Endodermal cell (in vitro differentiated cells): ENCODE results near the gene ZFYVE28. TPM values are rescaled to one million over a fixed set of nuclear protein-coding genes. Genes with fewer than 3 reads are reported as not detected.

ENCODE experiments used
- DNase-seq: peaks from one replicate; pipeline ENCODE4 v3.0.0-alpha.2; 2017
- H3K27ac ChIP-seq: 2 replicates; pipeline ENCODE4 v1.5.1; 2013; ENCODE audit warnings: mild to moderate bottlenecking, low read depth, low read length, moderate library complexity
- H3K27me3 ChIP-seq: 2 replicates; pipeline ENCODE4 v1.6.1; 2013; ENCODE audit warnings: mild to moderate bottlenecking, low read length, moderate library complexity; ENCODE audit not compliant: insufficient read depth, control insufficient read depth, poor library complexity, severe bottlenecking
- H3K36me3 ChIP-seq: 2 replicates; pipeline ENCODE4 v1.7.0; 2013; ENCODE audit warnings: mild to moderate bottlenecking, low read length, moderate library complexity; ENCODE audit not compliant: control insufficient read depth, insufficient read depth
- H3K4me1 ChIP-seq: one replicate; pipeline ENCODE4 v1.7.0; 2013; ENCODE audit warnings: low read length; ENCODE audit not compliant: control insufficient read depth, insufficient read depth
- H3K4me3 ChIP-seq: 2 replicates; pipeline ENCODE4 v1.5.1; 2013; ENCODE audit warnings: mild to moderate bottlenecking, low read length, moderate library complexity
- H3K9ac ChIP-seq: 2 replicates; pipeline ENCODE4 v1.6.1; 2013; ENCODE audit warnings: mild to moderate bottlenecking, low read length, moderate library complexity; ENCODE audit not compliant: poor library complexity, severe bottlenecking; ENCODE audit errors: extremely low read depth
- H3K9me3 ChIP-seq: 2 replicates; pipeline ENCODE4 v1.6.1; 2013; ENCODE audit warnings: mild to moderate bottlenecking, low read length, moderate library complexity; ENCODE audit not compliant: control insufficient read depth
- H3K27ac Mint-ChIP-seq: 2 replicates; pipeline ENCODE4 v1.8.0; 2020; ENCODE audit warnings: mixed read lengths
- H3K27me3 Mint-ChIP-seq: 2 replicates; pipeline ENCODE4 v1.8.0; 2021; ENCODE audit warnings: mild to moderate bottlenecking, mixed read lengths; ENCODE audit not compliant: insufficient read depth
- H3K36me3 Mint-ChIP-seq: 2 replicates; pipeline ENCODE4 v1.8.0; 2020; ENCODE audit warnings: low read depth, mixed read lengths
- H3K4me1 Mint-ChIP-seq: 2 replicates; pipeline ENCODE4 v1.8.0; 2020; ENCODE audit warnings: mixed read lengths
- H3K4me3 Mint-ChIP-seq: 2 replicates; pipeline ENCODE4 v1.8.0; 2020; ENCODE audit warnings: mild to moderate bottlenecking, moderate library complexity, mixed read lengths
- H3K9me3 Mint-ChIP-seq: 2 replicates; pipeline ENCODE4 v1.8.0; 2020; ENCODE audit warnings: mild to moderate bottlenecking, mixed read lengths
- WGBS, 2 experiments: methylation state at CpG; one replicate each; pipeline versions ENCODE4 v1.1.5 to v1.1.7; 2013; ENCODE audit warnings: missing lambda C conversion rate in 2 of 2, mixed read lengths in 1 of 2; ENCODE audit not compliant: insufficient coverage in 1 of 2, insufficient read length in 1 of 2; 5-methylcytosine and 5-hydroxymethylcytosine counted together
- total RNA-seq, 2 donors: library from RNA; stranded (reverse); fragmentation: NEBNext Ultra II Directional in 1 of 2; extraction: Animal tissue kit (Norgen Biotek cat#: 25700) in 1 of 2; gene quantifications; 2 replicates in 1 of 2; 3 replicates in 1 of 2; pipeline ENCODE4 v1.2.1, GENCODE V29; 2021
- TF ChIP-seq, protein P1 (sequence below): fragments of 200-600 bp; sonication (generic); conservative IDR thresholded peaks from 2 replicates; pipeline ENCODE4 v1.5.0; 2021; ENCODE audit warnings: antibody characterized with exemption, mild to moderate bottlenecking

The ZFYVE28 gene
- total RNA-seq, 2 donors from 2014 or later = 0.73 to 1.6 TPM

DNA sequence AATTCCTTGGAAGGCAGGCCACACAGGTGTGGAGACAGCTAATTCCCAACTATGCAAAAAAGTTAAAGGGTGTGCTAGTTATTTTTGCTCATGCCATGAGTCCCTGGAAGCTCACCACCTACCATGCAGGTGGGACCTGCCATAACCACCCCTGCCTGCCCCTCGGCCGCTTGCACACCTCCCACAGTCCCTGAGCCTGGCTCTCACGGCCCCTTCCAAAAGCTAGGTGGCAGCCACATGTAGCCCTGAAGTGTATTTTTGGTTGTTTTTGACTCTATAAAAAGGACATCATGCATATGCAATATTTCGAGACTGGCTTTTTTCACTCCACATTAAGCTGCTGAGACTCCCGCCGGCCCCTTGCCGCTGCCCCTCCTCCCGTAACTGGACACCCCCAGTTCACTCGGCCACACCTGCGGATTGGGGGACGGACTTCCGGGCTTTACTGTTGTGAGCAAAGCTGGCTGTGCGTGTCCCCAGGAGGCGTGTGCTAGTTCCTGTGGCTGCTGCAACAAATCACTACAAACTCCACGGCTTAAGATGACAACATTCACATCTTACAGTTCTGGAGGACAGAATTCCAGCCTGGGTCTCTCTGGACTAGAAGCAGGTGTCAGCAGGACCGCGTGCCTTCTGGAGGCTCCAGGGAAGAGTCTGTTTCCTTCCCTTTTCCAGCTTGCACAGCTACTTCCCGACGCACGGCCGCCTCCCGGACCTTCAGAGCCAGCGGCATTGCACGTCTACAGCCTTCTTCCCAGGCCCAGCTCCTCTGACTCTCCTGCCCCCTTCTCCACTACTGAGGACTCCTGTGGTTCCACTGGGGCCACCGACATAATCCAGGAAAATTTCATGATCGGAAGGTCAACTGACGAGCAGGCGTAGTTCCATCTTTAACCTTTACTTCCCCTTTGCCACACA, 24.8 kb downstream of the ZFYVE28 start:
- 55 to 59% methylated on average over 24 to 28 of the region's 28 CpGs for WGBS, 2 experiments
- H3K27ac ChIP-seq = no peak overlapping the region
- TF ChIP-seq, protein P1, sequence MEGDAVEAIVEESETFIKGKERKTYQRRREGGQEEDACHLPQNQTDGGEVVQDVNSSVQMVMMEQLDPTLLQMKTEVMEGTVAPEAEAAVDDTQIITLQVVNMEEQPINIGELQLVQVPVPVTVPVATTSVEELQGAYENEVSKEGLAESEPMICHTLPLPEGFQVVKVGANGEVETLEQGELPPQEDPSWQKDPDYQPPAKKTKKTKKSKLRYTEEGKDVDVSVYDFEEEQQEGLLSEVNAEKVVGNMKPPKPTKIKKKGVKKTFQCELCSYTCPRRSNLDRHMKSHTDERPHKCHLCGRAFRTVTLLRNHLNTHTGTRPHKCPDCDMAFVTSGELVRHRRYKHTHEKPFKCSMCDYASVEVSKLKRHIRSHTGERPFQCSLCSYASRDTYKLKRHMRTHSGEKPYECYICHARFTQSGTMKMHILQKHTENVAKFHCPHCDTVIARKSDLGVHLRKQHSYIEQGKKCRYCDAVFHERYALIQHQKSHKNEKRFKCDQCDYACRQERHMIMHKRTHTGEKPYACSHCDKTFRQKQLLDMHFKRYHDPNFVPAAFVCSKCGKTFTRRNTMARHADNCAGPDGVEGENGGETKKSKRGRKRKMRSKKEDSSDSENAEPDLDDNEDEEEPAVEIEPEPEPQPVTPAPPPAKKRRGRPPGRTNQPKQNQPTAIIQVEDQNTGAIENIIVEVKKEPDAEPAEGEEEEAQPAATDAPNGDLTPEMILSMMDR = peak; percentile 12
- H3K36me3 ChIP-seq = no peaks in the 10 kb centered on the region
- no peaks in the 10 kb centered on the region for H3K27me3 ChIP-seq
- H3K4me3 ChIP-seq = no peak overlapping the region
- no peaks in the 10 kb centered on the region for H3K36me3 Mint-ChIP-seq
- peak overlapping the region; percentile 28 for H3K4me3 Mint-ChIP-seq
- H3K9ac ChIP-seq = no peak overlapping the region
- no peak overlapping the region for H3K27ac Mint-ChIP-seq
- no peaks in the 10 kb centered on the region for H3K27me3 Mint-ChIP-seq
- peak; percentile 87 for DNase-seq
- no peaks in the 10 kb centered on the region for H3K4me1 ChIP-seq
- H3K9me3 ChIP-seq = no peaks in the 10 kb centered on the region
- peaks cover 32% of the 10 kb centered on the region for H3K4me1 Mint-ChIP-seq
- H3K9me3 Mint-ChIP-seq = no peaks in the 10 kb centered on the region

DNA sequence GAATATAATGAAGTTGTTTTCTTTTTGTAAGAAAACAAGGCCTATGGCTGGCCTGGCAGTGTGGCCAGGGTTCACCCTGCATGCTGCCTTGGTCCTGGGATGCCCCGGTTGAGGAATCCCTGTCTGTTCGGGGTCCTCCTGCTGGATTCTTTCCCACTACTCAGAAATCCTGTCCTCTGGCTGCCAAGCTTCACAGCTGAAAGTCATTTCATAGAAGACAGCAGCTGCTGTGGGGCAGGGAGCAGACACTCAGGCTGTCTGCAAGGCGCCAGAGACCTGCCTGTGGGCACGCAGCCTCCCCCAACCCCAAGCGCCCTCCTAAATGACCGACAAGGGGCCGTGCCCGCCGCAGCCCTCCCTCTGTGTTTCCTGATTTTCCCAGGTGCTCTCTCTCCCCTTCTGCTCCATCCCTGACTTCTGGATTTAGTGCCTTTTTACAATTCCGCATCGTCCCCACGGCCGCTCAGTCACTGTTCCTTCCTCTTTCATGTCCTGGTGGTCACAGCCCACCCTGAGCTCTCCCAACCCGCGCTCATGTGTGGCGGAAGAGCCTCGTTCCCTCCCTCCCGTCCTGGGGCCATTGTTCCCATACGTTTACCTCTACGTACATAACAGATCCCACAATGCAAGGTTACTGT, 27.5 kb downstream of the ZFYVE28 start:
- Histone ChIP-seq H3K27me3 (no peaks in the 10 kb centered on the region), H3K9ac (no peak overlapping the region), H3K36me3 (no peaks in the 10 kb centered on the region), H3K4me3 (no peak overlapping the region), H3K4me1 (no peaks in the 10 kb centered on the region), H3K9me3 (no peaks in the 10 kb centered on the region), H3K27ac (no peak overlapping the region)
- Mint-ChIP-seq H3K36me3 (no peaks in the 10 kb centered on the region), H3K9me3 (no peaks in the 10 kb centered on the region), H3K4me3 (peak overlapping the region; percentile 27), H3K27ac (peak overlapping the region; percentile 67), H3K4me1 (peaks cover 38% of the 10 kb centered on the region), H3K27me3 (no peaks in the 10 kb centered on the region)
- DNase-seq = no peak
- 68 to 71% methylated on average over 9 to 20 of the region's 20 CpGs for WGBS, 2 experiments
- TF ChIP-seq, protein P1 = no peak

DNA sequence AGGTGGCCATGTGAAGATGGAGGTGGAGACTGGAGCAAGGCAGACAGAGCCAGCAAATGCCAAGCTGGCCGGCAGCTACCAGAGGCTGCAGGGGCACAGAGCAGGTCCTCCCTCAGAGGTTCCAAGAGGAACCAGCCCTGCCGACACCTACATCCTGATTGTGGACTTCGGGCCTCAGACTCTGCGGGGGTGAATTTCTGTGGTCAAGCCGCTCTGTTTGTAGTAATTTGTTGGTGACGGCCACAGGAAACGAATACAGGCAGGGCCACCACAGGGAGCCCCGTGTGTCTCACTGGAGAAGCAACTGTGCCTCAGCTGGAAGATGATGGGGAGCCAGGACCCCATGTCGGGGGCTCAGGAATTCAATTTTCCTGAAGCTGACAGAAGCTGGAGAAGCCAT, 28.3 kb downstream of the ZFYVE28 start:
- Histone ChIP-seq H3K4me3 (no peak overlapping the region), H3K4me1 (no peaks in the 10 kb centered on the region), H3K36me3 (no peaks in the 10 kb centered on the region), H3K27me3 (no peaks in the 10 kb centered on the region), H3K9ac (no peak overlapping the region), H3K27ac (no peak overlapping the region), H3K9me3 (no peaks in the 10 kb centered on the region)
- peak; percentile 71 for DNase-seq
- 58 to 82% methylated on average over 9 of the region's 9 CpGs for WGBS, 2 experiments
- Mint-ChIP-seq H3K9me3 (no peaks in the 10 kb centered on the region), H3K27ac (no peak overlapping the region), H3K4me3 (no peak overlapping the region), H3K27me3 (no peaks in the 10 kb centered on the region), H3K4me1 (peaks cover 40% of the 10 kb centered on the region), H3K36me3 (no peaks in the 10 kb centered on the region)
- TF ChIP-seq, protein P1 = no peak
